Activated CD8-positive, alpha-beta memory T cell treated with anti-CD3 and anti-CD28 coated beads for 48 hours (primary cell): Measurements from ENCODE around the gene KCNK16.

Source experiments
- DNase-seq, 3 experiments: peaks; one replicate each; pipeline ENCODE4 v3.0.0-alpha.2; 2020; ENCODE audit warnings: low read depth in 2 of 3, low spot score in 2 of 3

The KCNK16 gene

GRCh38 chr6:39322306-39322850, at the start of gene KCNK16:
Gene KCNK16 (minus strand): TSS chr6:39322702. CDS start chr6:39322540, 162 bp downstream.
- DNase-seq: no peak

GRCh38 chr6:39370390-39370789, 47.9 kb upstream of the KCNK16 start:
- no peak for DNase-seq

GRCh38 chr6:39369987-39370386, 47.5 kb upstream of the KCNK16 start:
- DNase-seq: no peak

GRCh38 chr6:39367700-39368099, 45.2 kb upstream of the KCNK16 start:
- DNase-seq: no peak

GRCh38 chr6:39366931-39367618, 44.6 kb upstream of the KCNK16 start:
- DNase-seq: no peak

- no peak for DNase-seq
Measured at GRCh38 chr6:39365281-39366074, 43.0 kb upstream of the KCNK16 start.

- no peak for DNase-seq
Measured at GRCh38 chr6:39363280-39363679, 40.8 kb upstream of the KCNK16 start.

- DNase-seq: no peak
Measured at GRCh38 chr6:39362487-39362865, 40.0 kb upstream of the KCNK16 start.

GRCh38 chr6:39361657-39362486, 39.4 kb upstream of the KCNK16 start:
- peak in 2 of 3 experiments; percentile 11 to 15 for DNase-seq

GRCh38 chr6:39360378-39360777, 37.9 kb upstream of the KCNK16 start:
- no peak for DNase-seq

- DNase-seq: no peak
Measured at GRCh38 chr6:39357998-39358686, 35.6 kb upstream of the KCNK16 start.

GRCh38 chr6:39353698-39354315, 31.3 kb upstream of the KCNK16 start:
- DNase-seq: no peak

- no peak for DNase-seq
Measured at GRCh38 chr6:39350723-39351505, 28.4 kb upstream of the KCNK16 start.

GRCh38 chr6:39348740-39349139, 26.2 kb upstream of the KCNK16 start:
- no peak for DNase-seq

- DNase-seq: peak; percentile 26 to 40 (median 36)
Measured at GRCh38 chr6:39347906-39348585, 25.5 kb upstream of the KCNK16 start.

- no peak for DNase-seq
Measured at GRCh38 chr6:39347206-39347605, 24.7 kb upstream of the KCNK16 start.

GRCh38 chr6:39344821-39345280, 22.3 kb upstream of the KCNK16 start:
- no peak for DNase-seq

GRCh38 chr6:39343396-39343870, 20.9 kb upstream of the KCNK16 start:
- DNase-seq: no peak
